Neutrophil (primary cell): ENCODE results near the gene TSHZ2.

Experiments used
- H3K27ac ChIP-seq: fragments of 200-600 bp; sonication (generic); 2 replicates; pipeline ENCODE4 v1.5.1; 2016; ENCODE audit warnings: mild to moderate bottlenecking, moderate library complexity
- H3K27me3 ChIP-seq: fragments of 200-600 bp; sonication (generic); 2 replicates; pipeline ENCODE4 v1.6.0; 2016; ENCODE audit warnings: mild to moderate bottlenecking
- H3K36me3 ChIP-seq: fragments of 200-600 bp; sonication (generic); 2 replicates; pipeline ENCODE4 v1.5.1; 2017
- H3K4me1 ChIP-seq, 2 experiments: fragments of 200-600 bp in 1 of 2; sonication (generic) in 1 of 2; 1 replicate in 1 of 2; 2 replicates in 1 of 2; pipeline versions ENCODE4 v1.5.1 to v1.6.1; 2013 to 2016; ENCODE audit warnings: low read depth in 1 of 2, low read length in 1 of 2, mild to moderate bottlenecking in 1 of 2, moderate library complexity in 1 of 2; ENCODE audit not compliant: control insufficient read depth in 1 of 2, insufficient read depth in 1 of 2
- H3K4me3 ChIP-seq, 2 experiments: fragments of 200-600 bp in 1 of 2; sonication (generic) in 1 of 2; 1 replicate in 1 of 2; 2 replicates in 1 of 2; pipeline ENCODE4 v1.5.1; 2013 to 2016; ENCODE audit warnings: low read depth in 1 of 2, low read length in 1 of 2, mild to moderate bottlenecking in 1 of 2, moderate library complexity in 1 of 2
- H3K9me3 ChIP-seq: fragments of 200-600 bp; sonication (generic); 2 replicates; pipeline ENCODE4 v1.5.1; 2016
- CTCF ChIP-seq: fragments of 200-600 bp; sonication (generic); IDR thresholded peaks from 2 replicates; pipeline ENCODE4 v1.5.1; 2016; ENCODE audit warnings: antibody characterized with exemption

TSHZ2 gene

GRCh38 chr20:53238121-53238660 is 266.0 kb downstream of the TSHZ2 start:
- Histone ChIP-seq H3K36me3 (no peaks in the 10 kb centered on the region), H3K9me3 (peaks cover 7% of the 10 kb centered on the region), H3K4me3 (no peak overlapping the region), H3K4me1 (no peaks in the 10 kb centered on the region), H3K27ac (no peak overlapping the region), H3K27me3 (peaks cover 34% of the 10 kb centered on the region)
- no peak for TF ChIP-seq CTCF

GRCh38 chr20:53243152-53243551 is 271.0 kb downstream of the TSHZ2 start:
- no peak overlapping the region for H3K4me3 ChIP-seq
- H3K9me3 ChIP-seq = no peaks in the 10 kb centered on the region
- no peak overlapping the region for H3K27ac ChIP-seq
- H3K4me1 ChIP-seq = no peaks in the 10 kb centered on the region
- TF ChIP-seq CTCF = no peak
- H3K27me3 ChIP-seq = peaks cover 38% of the 10 kb centered on the region
- H3K36me3 ChIP-seq = no peaks in the 10 kb centered on the region

GRCh38 chr20:53244711-53245110 is 272.6 kb downstream of the TSHZ2 start:
- no peaks in the 10 kb centered on the region for H3K36me3 ChIP-seq
- no peaks in the 10 kb centered on the region for H3K4me1 ChIP-seq
- H3K27me3 ChIP-seq = peaks cover 34% of the 10 kb centered on the region
- no peak overlapping the region for H3K27ac ChIP-seq
- no peak overlapping the region for H3K4me3 ChIP-seq
- no peaks in the 10 kb centered on the region for H3K9me3 ChIP-seq
- TF ChIP-seq CTCF = no peak

GRCh38 chr20:53245574-53245973 is 273.4 kb downstream of the TSHZ2 start:
- no peak overlapping the region for H3K27ac ChIP-seq
- peaks cover 27% of the 10 kb centered on the region for H3K27me3 ChIP-seq
- no peaks in the 10 kb centered on the region for H3K9me3 ChIP-seq
- no peaks in the 10 kb centered on the region for H3K4me1 ChIP-seq
- no peak overlapping the region for H3K4me3 ChIP-seq
- no peak for TF ChIP-seq CTCF
- H3K36me3 ChIP-seq = no peaks in the 10 kb centered on the region

GRCh38 chr20:53247468-53248103 is 275.4 kb downstream of the TSHZ2 start:
- H3K4me3 ChIP-seq = no peak overlapping the region
- TF ChIP-seq CTCF = no peak
- H3K4me1 ChIP-seq = no peaks in the 10 kb centered on the region
- H3K9me3 ChIP-seq = no peaks in the 10 kb centered on the region
- H3K27ac ChIP-seq = no peak overlapping the region
- peaks cover 7% of the 10 kb centered on the region for H3K27me3 ChIP-seq
- H3K36me3 ChIP-seq = no peaks in the 10 kb centered on the region
